AG04449 (cell line): ENCODE measurements around the gene NCOA3.

Experiments
- CTCF ChIA-PET: fragments of 350-600 bp; formaldehyde crosslinking; extraction: SDS; loops from one replicate; lab custom pipeline; 2021; ENCODE audit warnings: antibody characterized with exemption; lab: Yijun Ruan, JAX
- POLR2A ChIA-PET: fragments of 400-600, 350-600 bp; formaldehyde crosslinking; extraction: SDS; loops from one replicate; lab custom pipeline; 2020; ENCODE audit warnings: antibody characterized with exemption, inconsistent platforms; lab: Yijun Ruan, JAX
- DNase-seq: peaks from one replicate; pipeline ENCODE4 v3.0.0-alpha.2; 2010; ENCODE audit warnings: low read depth, low spot score
- H3K4me3 ChIP-seq: 2 replicates; pipeline ENCODE4 v1.5.1; 2011; ENCODE audit warnings: low read depth, mild to moderate bottlenecking, control low read depth, low read length
- TF ChIP-seq, protein P1 (sequence below): IDR thresholded peaks from one replicate; pipeline ENCODE4 v1.5.1; 2011; ENCODE audit warnings: mild to moderate bottlenecking, moderate library complexity, low read length, control low read depth, inconsistent platforms; ENCODE audit not compliant: insufficient read depth; ENCODE audit errors: missing control alignments

The NCOA3 gene

DNA sequence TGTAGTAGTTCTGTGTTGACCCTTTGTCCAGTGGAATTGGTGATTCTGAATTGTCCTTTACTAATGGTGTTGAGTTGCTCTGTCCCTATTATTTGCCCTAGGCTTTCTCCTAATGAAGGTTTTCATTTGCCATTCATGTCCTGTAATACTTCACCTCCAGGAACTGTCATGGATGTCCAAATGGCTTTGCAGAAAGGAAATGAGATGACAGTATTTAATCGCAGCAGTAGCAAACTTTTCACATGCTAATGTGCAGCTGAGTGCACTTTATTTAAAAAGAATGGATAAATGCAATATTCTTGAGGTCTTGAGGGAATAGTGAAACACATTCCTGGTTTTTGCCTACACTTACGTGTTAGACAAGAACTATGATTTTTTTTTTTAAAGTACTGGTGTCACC lies 152.2 kb downstream of the NCOA3 start:
- TF ChIP-seq, protein P1, sequence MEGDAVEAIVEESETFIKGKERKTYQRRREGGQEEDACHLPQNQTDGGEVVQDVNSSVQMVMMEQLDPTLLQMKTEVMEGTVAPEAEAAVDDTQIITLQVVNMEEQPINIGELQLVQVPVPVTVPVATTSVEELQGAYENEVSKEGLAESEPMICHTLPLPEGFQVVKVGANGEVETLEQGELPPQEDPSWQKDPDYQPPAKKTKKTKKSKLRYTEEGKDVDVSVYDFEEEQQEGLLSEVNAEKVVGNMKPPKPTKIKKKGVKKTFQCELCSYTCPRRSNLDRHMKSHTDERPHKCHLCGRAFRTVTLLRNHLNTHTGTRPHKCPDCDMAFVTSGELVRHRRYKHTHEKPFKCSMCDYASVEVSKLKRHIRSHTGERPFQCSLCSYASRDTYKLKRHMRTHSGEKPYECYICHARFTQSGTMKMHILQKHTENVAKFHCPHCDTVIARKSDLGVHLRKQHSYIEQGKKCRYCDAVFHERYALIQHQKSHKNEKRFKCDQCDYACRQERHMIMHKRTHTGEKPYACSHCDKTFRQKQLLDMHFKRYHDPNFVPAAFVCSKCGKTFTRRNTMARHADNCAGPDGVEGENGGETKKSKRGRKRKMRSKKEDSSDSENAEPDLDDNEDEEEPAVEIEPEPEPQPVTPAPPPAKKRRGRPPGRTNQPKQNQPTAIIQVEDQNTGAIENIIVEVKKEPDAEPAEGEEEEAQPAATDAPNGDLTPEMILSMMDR = no peak
- H3K4me3 ChIP-seq = no peak overlapping the region
- no peak for DNase-seq
- ChIA-PET POLR2A (no interaction called here), CTCF (interaction anchor here (0.6 to 3.6 kb wide), 4 partner anchors 9 to 968 kb away, joined by 3 to 23 read pairs (median 3); no protein-coding TSS in a partner anchor)

DNA sequence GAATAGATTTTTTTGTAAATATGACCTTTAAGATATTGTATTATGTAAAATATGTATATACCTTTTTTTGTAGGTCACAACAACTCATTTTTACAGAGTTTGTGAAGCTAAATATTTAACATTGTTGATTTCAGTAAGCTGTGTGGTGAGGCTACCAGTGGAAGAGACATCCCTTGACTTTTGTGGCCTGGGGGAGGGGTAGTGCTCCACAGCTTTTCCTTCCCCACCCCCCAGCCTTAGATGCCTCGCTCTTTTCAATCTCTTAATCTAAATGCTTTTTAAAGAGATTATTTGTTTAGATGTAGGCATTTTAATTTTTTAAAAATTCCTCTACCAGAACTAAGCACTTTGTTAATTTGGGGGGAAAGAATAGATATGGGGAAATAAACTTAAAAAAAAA lies 152.7 kb downstream of the NCOA3 start:
- TF ChIP-seq, protein P1 = no peak
- CTCF ChIA-PET = interaction anchor here (0.7 to 3.6 kb wide), 4 partner anchors 9 to 967 kb away, joined by 3 to 23 read pairs (median 3); no protein-coding TSS in a partner anchor

DNA sequence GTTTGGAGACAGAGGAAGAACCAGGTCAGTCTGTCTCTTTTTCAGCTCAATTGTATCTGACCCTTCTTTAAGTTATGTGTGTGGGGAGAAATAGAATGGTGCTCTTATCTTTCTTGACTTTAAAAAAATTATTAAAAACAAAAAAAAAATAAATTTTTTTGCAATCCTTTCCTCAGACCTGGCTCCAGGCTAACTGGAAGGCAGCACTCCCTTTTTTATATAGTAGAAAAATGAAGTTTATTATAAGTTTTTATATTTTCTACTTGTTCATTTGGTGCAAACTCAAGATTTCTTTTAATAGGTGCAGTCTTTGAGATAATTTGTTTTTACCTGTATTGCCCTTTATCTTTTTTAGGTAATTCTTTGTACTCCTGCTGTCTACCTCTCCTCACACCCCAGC lies 153.9 kb downstream of the NCOA3 start:
- POLR2A ChIA-PET = no interaction called here

More for the DNA sequence above, 152.7 kb downstream of the NCOA3 start:
- H3K4me3 ChIP-seq = no peak overlapping the region
- POLR2A ChIA-PET = no interaction called here
- no peak for DNase-seq

DNA sequence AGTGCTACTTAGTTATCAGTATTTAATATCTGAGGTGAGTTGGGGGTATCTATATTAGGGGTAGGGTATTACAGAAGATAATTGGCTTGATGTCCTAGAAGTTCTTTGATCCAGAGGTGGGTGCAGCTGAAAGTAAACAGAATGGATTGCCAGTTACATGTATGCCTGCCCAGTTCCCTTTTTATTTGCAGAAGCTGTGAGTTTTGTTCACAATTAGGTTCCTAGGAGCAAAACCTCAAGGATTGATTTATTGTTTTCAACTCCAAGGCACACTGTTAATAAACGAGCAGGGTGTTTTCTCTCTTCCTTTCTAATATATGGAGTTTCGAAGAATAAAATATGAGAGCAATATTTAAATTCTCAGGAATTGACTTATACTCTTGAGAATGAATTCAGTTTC lies 154.6 kb downstream of the NCOA3 start:
- no peak for DNase-seq
- POLR2A ChIA-PET = interaction anchor here (0.6 kb wide), 1 partner anchor 264 kb away, joined by 3 read pairs; no protein-coding TSS in a partner anchor
- TF ChIP-seq, protein P1 = no peak
- CTCF ChIA-PET = interaction anchor here (0.9 kb wide), 1 partner anchor 964 kb away, joined by 3 read pairs; no protein-coding TSS in a partner anchor
- H3K4me3 ChIP-seq = no peak overlapping the region

More for the DNA sequence above, 153.9 kb downstream of the NCOA3 start:
- no peak overlapping the region for H3K4me3 ChIP-seq
- TF ChIP-seq, protein P1 = no peak
- CTCF ChIA-PET = interaction anchor here (0.9 to 3.6 kb wide), 2 partner anchors 7 to 965 kb away, joined by 3 to 23 read pairs; no protein-coding TSS in a partner anchor
- no peak for DNase-seq

DNA sequence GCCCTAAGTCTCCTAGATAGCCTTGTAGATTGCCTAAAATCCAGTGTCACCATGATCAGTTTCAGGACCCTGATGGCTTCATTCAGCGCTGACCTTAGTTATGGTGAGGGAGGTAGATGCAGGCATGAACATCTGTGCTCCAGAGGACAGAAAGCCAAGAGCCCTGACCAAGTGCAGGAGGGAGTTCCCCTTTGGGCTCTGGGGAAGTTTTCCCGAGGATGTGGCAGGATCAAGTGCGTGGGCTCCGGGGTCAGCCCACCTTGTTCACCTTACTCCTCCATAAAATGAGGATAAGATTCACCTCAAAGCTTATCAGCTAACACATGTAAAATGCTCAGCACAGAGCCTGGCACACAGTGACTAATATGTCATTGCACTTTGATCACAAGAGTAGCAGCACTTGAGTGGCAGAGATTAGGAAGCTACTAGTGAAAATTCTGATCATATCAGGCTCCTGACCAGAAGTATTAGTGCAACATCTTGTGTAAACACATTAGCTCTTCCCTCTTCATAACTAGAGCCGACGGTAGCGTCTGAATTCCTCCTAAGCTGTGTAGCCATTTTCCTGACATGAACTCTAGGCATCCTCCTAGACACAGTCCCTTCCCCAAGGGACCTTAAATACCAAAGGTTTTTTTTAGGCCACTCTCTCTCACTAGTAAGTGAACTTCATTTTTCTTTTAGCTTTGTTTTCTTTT lies 158.4 kb downstream of the NCOA3 start:
- DNase-seq = no peak
- TF ChIP-seq, protein P1 = no peak
- CTCF ChIA-PET = interaction anchor here (0.7 to 16.2 kb wide), 8 partner anchors 11 to 964 kb away, joined by 3 to 422 read pairs (median 4); no protein-coding TSS in a partner anchor
- POLR2A ChIA-PET = no interaction called here
- H3K4me3 ChIP-seq = no peak overlapping the region

DNA sequence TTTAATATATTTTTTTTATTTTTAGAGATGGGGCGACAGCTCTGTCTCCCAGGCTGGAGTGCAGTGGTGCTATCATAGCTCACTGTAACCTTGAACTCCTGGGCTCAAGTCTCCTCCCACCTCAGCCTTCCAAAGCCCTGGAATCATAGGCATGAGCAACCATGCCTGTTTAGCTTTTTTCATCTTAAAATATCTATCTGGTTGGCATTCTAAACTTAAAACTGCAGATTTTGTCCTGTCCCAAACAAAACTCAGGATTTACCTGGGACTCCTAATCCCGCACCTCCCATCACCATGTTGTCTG lies 158.9 kb downstream of the NCOA3 start:
- no peak overlapping the region for H3K4me3 ChIP-seq
- no peak for DNase-seq
- TF ChIP-seq, protein P1 = no peak
- CTCF ChIA-PET = interaction anchor here (0.7 to 16.2 kb wide), 8 partner anchors 8 to 963 kb away, joined by 3 to 422 read pairs (median 4); no protein-coding TSS in a partner anchor
- POLR2A ChIA-PET = no interaction called here
